ENCODE measurements around the gene CATSPERE. TPM values are rescaled to one million over a fixed set of nuclear protein-coding genes. Genes with fewer than 3 reads are reported as not detected.

Gene CATSPERE
- total and polyA plus RNA-seq, 8 donors = 0.31 to 4.6 (median 0.63) TPM; not detected in 4

DNA sequence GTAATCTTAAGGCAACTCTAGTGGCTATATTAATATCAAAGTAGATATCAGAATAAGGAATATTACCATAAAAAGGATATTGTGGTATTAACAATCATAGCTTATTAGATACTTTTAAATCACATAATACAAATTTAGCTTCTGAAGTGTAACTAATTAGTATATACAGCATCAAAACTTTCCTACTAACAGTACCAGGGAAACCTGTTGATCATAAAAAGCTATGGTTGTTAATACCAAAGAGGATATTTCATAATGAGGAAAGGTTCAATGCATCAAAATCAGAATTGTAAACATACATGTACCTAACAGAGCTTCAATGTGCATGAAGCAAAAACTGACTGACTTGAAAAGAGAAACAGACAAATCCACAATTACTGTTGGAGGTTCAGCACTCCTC lies 33.4 kb upstream of the CATSPERE start:
- Histone ChIP-seq H3K36me3 (peaks cover 6 to 47% (median 36%) of the 10 kb centered on the region in 4 donors), H3K27me3 (no peaks in the 10 kb centered on the region), H3K4me1 (peaks cover 0 to 13% (median 2%) of the 10 kb centered on the region in 4 donors), H3K9me3 (no peaks in the 10 kb centered on the region), H3K4me3 (no peak overlapping the region), H3K27ac (no peak overlapping the region)
- TF ChIP-seq EP300 (IDR thresholded peaks at IDR 0.05) (no peak), POLR2AphosphoS5 (IDR thresholded peaks at IDR 0.05) (no peak), CTCF (IDR thresholded peaks at IDR 0.05) (no peak), POLR2A (IDR thresholded peaks at IDR 0.05) (no peak)
- no peak for DNase-seq
- intact Hi-C loops (cut with DNase I; ENCODE audit: low total_unique reads) = no loop called here

- intact Hi-C loops (cut with DNase I; ENCODE audit: low total_unique reads) = no loop called here
- H3K27me3 ChIP-seq = no peaks in the 10 kb centered on the region
- WGBS, 5 donors = 79 to 96% (median 92%) methylated on average over 3 of the region's 3 CpGs
- no peak overlapping the region for H3K27ac ChIP-seq
- H3K9me3 ChIP-seq = no peaks in the 10 kb centered on the region
- DNase-seq = no peak
- no peak overlapping the region for H3K4me3 ChIP-seq
- TF ChIP-seq POLR2AphosphoS5 (IDR thresholded peaks at IDR 0.05) (no peak), CTCF (IDR thresholded peaks at IDR 0.05) (no peak), EP300 (IDR thresholded peaks at IDR 0.05) (no peak), POLR2A (IDR thresholded peaks at IDR 0.05) (no peak)
- H3K36me3 ChIP-seq = peaks cover 9 to 52% (median 43%) of the 10 kb centered on the region in 4 donors
- peaks cover 0 to 9% (median under 1%) of the 10 kb centered on the region in 4 donors for H3K4me1 ChIP-seq
These were observed 31.3 kb upstream of the CATSPERE start for GRCh38 chr1:244429818-244430217.

DNA sequence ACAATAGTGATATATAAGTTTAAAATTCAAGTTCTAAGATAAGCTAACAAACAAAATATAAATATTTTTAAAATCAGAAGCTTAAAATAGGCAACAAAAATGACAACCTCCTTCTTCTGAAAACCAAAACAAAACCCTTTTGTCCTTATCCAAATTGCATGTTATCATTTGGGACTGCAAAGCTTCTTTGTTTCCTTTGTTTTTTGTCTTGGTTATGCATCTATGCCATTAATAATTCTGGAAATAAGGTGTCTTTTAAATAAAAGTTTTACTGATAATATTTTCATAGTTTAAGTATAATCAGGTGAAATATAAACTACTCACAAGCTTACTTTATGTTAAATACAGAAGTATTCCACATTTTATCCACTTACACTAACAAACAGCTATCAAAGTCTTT lies 29.9 kb upstream of the CATSPERE start:
- intact Hi-C loops (cut with DNase I; ENCODE audit: low total_unique reads) = no loop called here
- H3K27ac ChIP-seq = no peak overlapping the region
- H3K4me1 ChIP-seq = peaks cover 0 to 8% (median 0%) of the 10 kb centered on the region in 4 donors
- no peak for TF ChIP-seq POLR2AphosphoS5 (IDR thresholded peaks at IDR 0.05)
- TF ChIP-seq EP300 (IDR thresholded peaks at IDR 0.05) = no peak
- no peak for TF ChIP-seq POLR2A (IDR thresholded peaks at IDR 0.05)
- H3K36me3 ChIP-seq = peaks cover 15 to 65% (median 55%) of the 10 kb centered on the region in 4 donors
- no peak overlapping the region for H3K4me3 ChIP-seq
- H3K9me3 ChIP-seq = no peaks in the 10 kb centered on the region
- H3K27me3 ChIP-seq = no peaks in the 10 kb centered on the region
- no peak for DNase-seq

DNA sequence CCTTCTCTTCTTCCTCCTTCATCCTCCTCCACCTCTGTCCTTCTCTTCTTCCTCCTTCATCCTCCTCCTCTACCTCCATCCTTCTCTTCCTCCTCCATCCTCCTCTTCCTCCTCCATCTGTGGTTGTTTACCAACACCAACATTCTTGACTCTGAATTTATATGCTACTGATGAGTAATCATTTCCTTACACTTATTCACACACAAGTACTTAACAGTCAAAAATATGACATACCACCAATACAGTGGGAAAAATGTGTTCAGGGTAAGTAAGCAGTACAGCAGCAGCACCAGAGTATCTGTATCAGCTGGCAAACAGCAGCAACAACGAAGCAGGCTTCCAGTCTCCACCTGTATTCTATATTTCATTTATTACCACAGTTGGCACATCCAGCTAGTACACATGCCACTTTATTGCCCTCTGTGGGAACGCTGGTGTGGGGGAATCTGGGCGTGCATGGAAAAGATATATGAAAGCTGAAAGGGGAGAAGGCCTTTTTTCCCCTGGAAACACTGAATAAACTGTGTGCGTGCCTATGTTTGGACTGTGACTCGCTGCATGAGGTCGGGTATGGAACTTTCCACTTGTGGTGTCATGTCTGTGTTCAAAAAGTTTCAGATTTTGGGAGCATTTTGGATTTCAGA lies 25.4 kb upstream of the CATSPERE start:
- intact Hi-C loops (cut with DNase I; ENCODE audit: low total_unique reads) = no loop called here
- no peak overlapping the region for H3K27ac ChIP-seq
- no peaks in the 10 kb centered on the region for H3K9me3 ChIP-seq
- peaks cover 8 to 32% (median 15%) of the 10 kb centered on the region in 4 donors for H3K4me1 ChIP-seq
- WGBS, 5 donors = 58 to 72% (median 61%) methylated on average over 6 of the region's 6 CpGs
- TF ChIP-seq POLR2A (IDR thresholded peaks at IDR 0.05) (no peak), CTCF (IDR thresholded peaks at IDR 0.05) (no peak)
- no peak for DNase-seq
- H3K36me3 ChIP-seq = peaks cover 16 to 57% (median 50%) of the 10 kb centered on the region in 4 donors
- no peaks in the 10 kb centered on the region for H3K27me3 ChIP-seq
- H3K4me3 ChIP-seq = no peak overlapping the region

- Histone ChIP-seq H3K9me3 (no peaks in the 10 kb centered on the region), H3K27me3 (no peaks in the 10 kb centered on the region), H3K4me3 (no peak overlapping the region), H3K4me1 (peaks cover 8 to 32% (median 15%) of the 10 kb centered on the region in 4 donors), H3K27ac (no peak overlapping the region), H3K36me3 (peaks cover 13 to 54% (median 43%) of the 10 kb centered on the region in 4 donors)
- 76 to 79% (median 78%) methylated on average over 7 of the region's 7 CpGs for WGBS, 5 donors
- intact Hi-C loops (cut with DNase I; ENCODE audit: low total_unique reads) = no loop called here
- TF ChIP-seq CTCF (IDR thresholded peaks at IDR 0.05) (no peak), POLR2A (IDR thresholded peaks at IDR 0.05) (no peak), POLR2AphosphoS5 (IDR thresholded peaks at IDR 0.05) (no peak)
- DNase-seq = no peak
These were observed 24.6 kb upstream of the CATSPERE start for GRCh38 chr1:244436336-244437085.
